ENCODE measurements around the gene SPON1.

Gene SPON1

DNA sequence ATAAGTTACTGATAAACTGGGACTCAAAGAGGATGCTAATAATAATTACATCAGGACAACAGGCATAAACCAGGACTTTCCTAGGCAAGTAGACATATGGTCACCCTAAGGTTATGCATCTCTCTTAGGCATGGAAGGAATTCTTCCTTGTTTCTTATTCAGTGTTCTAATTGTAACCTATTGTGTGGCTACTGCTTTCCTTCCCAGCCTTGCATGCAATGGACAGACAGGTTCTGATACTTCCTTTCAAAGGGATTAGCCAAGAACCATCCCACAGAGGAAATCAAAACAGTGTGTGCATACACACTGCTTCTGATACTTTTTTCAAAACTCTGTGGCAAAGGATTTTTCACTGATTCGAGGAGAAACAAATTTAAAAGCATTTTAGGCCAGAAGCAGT is 348.2 kb downstream of the SPON1 start:
- H3F3A ChIP-seq (ENCODE audit: low read depth): no peaks in the 10 kb centered on the region

DNA sequence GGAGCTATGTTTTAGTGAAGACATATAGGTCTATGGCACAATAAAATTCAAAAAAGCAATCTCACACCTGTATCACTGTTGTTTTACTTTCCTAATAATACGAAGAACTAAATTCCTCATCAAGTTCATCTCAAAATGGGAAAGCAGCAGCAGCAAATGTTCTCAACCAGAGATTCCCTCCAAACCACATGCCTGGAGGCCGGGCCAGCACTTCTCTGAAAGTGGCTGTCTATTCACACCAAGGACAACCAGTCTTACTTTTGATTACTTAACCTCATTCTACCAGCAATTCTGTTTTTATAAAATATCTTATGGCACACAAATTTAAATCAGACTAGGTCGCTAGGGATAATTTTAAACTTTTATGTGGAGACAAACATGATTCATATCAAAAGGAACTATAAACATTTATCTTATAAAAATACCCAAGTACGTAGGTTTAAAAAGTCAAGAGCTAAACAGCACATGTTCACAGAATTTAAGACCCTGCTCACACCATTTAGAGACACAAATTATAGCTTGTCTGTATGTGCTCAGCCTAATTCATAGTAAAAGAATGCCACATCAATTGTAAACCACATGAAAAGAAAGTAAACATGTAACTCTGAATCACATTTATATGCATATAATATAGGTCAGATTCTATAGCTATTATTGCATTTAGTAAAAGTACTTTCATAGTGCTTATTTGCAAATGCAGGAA is 350.4 kb downstream of the SPON1 start:
- Histone ChIP-seq H3K9ac (ENCODE audit: low read depth, low read length, poor library complexity, severe bottlenecking) (no peak overlapping the region), H3K4me2 (ENCODE audit: low read depth, low read length, poor library complexity, severe bottlenecking) (no peak overlapping the region), H3K79me2 (ENCODE audit: insufficient read depth, low read length) (no peaks in the 10 kb centered on the region)

More for the DNA sequence above, 348.2 kb downstream of the SPON1 start:
- H3K9me3 ChIP-seq (ENCODE audit: insufficient read depth, low read depth, low read length): no peaks in the 10 kb centered on the region
- no peak overlapping the region for H2AFZ ChIP-seq (ENCODE audit: low read length)
- H3K36me3 ChIP-seq (ENCODE audit: insufficient read depth, low read length): no peaks in the 10 kb centered on the region
- no peaks in the 10 kb centered on the region for H3K9me2 ChIP-seq (replicated peaks; ENCODE audit: low read depth, low read length)
- H3K4me1 ChIP-seq (ENCODE audit: insufficient read depth, low read length, poor library complexity, severe bottlenecking): no peaks in the 10 kb centered on the region
- no peak overlapping the region for H3K4me3 ChIP-seq (ENCODE audit: low read length, poor library complexity, severe bottlenecking)
- TF ChIP-seq, protein P1, sequence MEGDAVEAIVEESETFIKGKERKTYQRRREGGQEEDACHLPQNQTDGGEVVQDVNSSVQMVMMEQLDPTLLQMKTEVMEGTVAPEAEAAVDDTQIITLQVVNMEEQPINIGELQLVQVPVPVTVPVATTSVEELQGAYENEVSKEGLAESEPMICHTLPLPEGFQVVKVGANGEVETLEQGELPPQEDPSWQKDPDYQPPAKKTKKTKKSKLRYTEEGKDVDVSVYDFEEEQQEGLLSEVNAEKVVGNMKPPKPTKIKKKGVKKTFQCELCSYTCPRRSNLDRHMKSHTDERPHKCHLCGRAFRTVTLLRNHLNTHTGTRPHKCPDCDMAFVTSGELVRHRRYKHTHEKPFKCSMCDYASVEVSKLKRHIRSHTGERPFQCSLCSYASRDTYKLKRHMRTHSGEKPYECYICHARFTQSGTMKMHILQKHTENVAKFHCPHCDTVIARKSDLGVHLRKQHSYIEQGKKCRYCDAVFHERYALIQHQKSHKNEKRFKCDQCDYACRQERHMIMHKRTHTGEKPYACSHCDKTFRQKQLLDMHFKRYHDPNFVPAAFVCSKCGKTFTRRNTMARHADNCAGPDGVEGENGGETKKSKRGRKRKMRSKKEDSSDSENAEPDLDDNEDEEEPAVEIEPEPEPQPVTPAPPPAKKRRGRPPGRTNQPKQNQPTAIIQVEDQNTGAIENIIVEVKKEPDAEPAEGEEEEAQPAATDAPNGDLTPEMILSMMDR (conservative IDR thresholded peaks at IDR 0.05; ENCODE audit: low read length): no peak
- TF ChIP-seq EZH2phosphoT487 (IDR thresholded peaks at IDR 0.05; ENCODE audit: borderline replicate concordance): no peak
- no peaks in the 10 kb centered on the region for H3K79me2 ChIP-seq (ENCODE audit: insufficient read depth, low read length)
- no peak overlapping the region for H3K4me2 ChIP-seq (ENCODE audit: low read depth, low read length, poor library complexity, severe bottlenecking)
- no peak overlapping the region for H3K9ac ChIP-seq (ENCODE audit: low read depth, low read length, poor library complexity, severe bottlenecking)
- no peaks in the 10 kb centered on the region for H3K27me3 ChIP-seq (ENCODE audit: insufficient read depth, low read length, poor library complexity, severe bottlenecking)
- no peaks in the 10 kb centered on the region for H4K20me1 ChIP-seq (ENCODE audit: insufficient read depth, low read length, poor library complexity, severe bottlenecking)

DNA sequence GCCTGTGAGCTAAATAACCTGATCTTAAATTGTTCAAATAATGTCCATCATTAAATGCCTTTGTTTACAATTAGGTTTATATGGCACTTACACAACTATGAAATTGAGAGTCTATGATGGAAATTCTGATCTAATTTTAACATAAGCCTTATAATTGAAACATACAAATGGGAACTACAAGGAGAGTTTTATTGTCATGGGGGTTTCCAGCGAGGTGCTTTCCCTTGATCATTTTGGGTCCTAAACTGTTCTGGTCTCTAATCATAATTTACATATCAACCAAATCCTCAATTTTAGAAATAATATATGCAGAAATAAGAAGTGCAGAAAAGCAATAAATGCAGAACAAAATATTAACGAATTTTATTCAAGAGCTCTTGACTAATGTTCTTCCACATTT is 351.6 kb downstream of the SPON1 start:
- Histone ChIP-seq H2AFZ (ENCODE audit: low read length) (no peak overlapping the region), H4K20me1 (ENCODE audit: insufficient read depth, low read length, poor library complexity, severe bottlenecking) (no peaks in the 10 kb centered on the region), H3K9me2 (replicated peaks; ENCODE audit: low read depth, low read length) (no peaks in the 10 kb centered on the region), H3K27me3 (ENCODE audit: insufficient read depth, low read length, poor library complexity, severe bottlenecking) (no peaks in the 10 kb centered on the region), H3F3A (ENCODE audit: low read depth) (no peaks in the 10 kb centered on the region), H3K4me2 (ENCODE audit: low read depth, low read length, poor library complexity, severe bottlenecking) (no peak overlapping the region), H3K36me3 (ENCODE audit: insufficient read depth, low read length) (no peaks in the 10 kb centered on the region), H3K9me3 (ENCODE audit: insufficient read depth, low read depth, low read length) (no peaks in the 10 kb centered on the region), H3K79me2 (ENCODE audit: insufficient read depth, low read length) (no peaks in the 10 kb centered on the region), H3K9ac (ENCODE audit: low read depth, low read length, poor library complexity, severe bottlenecking) (no peak overlapping the region), H3K4me3 (ENCODE audit: low read length, poor library complexity, severe bottlenecking) (no peak overlapping the region), H3K4me1 (ENCODE audit: insufficient read depth, low read length, poor library complexity, severe bottlenecking) (no peaks in the 10 kb centered on the region)
- no peak for TF ChIP-seq EZH2phosphoT487 (IDR thresholded peaks at IDR 0.05; ENCODE audit: borderline replicate concordance)
- TF ChIP-seq, protein P1 (conservative IDR thresholded peaks at IDR 0.05; ENCODE audit: low read length): no peak

More for the DNA sequence above, 350.4 kb downstream of the SPON1 start:
- H3K4me1 ChIP-seq (ENCODE audit: insufficient read depth, low read length, poor library complexity, severe bottlenecking): no peaks in the 10 kb centered on the region
- no peaks in the 10 kb centered on the region for H3F3A ChIP-seq (ENCODE audit: low read depth)
- TF ChIP-seq, protein P1 (conservative IDR thresholded peaks at IDR 0.05; ENCODE audit: low read length): no peak
- no peak for TF ChIP-seq EZH2phosphoT487 (IDR thresholded peaks at IDR 0.05; ENCODE audit: borderline replicate concordance)
- no peaks in the 10 kb centered on the region for H3K9me3 ChIP-seq (ENCODE audit: insufficient read depth, low read depth, low read length)
- H3K27me3 ChIP-seq (ENCODE audit: insufficient read depth, low read length, poor library complexity, severe bottlenecking): no peaks in the 10 kb centered on the region
- H2AFZ ChIP-seq (ENCODE audit: low read length): no peak overlapping the region
- H3K36me3 ChIP-seq (ENCODE audit: insufficient read depth, low read length): no peaks in the 10 kb centered on the region
- H3K4me3 ChIP-seq (ENCODE audit: low read length, poor library complexity, severe bottlenecking): no peak overlapping the region
- H3K9me2 ChIP-seq (replicated peaks; ENCODE audit: low read depth, low read length): no peaks in the 10 kb centered on the region
- H4K20me1 ChIP-seq (ENCODE audit: insufficient read depth, low read length, poor library complexity, severe bottlenecking): no peaks in the 10 kb centered on the region

Measured in Loucy (cell line).